Neuron (in vitro differentiated cells): ENCODE results near the gene USH1G.

Experiments used
- H2AFZ ChIP-seq: one replicate; pipeline ENCODE4 v1.6.1; 2013; ENCODE audit warnings: low read depth, mild to moderate bottlenecking, inconsistent platforms, low read length, moderate library complexity
- H3K27me3 ChIP-seq: one replicate; pipeline ENCODE4 v1.6.1; 2013; ENCODE audit warnings: low read length; ENCODE audit not compliant: insufficient read depth
- H3K36me3 ChIP-seq: one replicate; pipeline ENCODE4 v1.6.1; 2013; ENCODE audit warnings: low read length; ENCODE audit not compliant: insufficient read depth
- H3K4me1 ChIP-seq: one replicate; pipeline ENCODE4 v1.6.1; 2013; ENCODE audit warnings: low read length; ENCODE audit not compliant: insufficient read depth
- H3K4me3 ChIP-seq: 2 replicates; pipeline ENCODE4 v1.5.1; 2013; ENCODE audit warnings: mild to moderate bottlenecking, low read length, moderate library complexity
- H3K9me3 ChIP-seq: one replicate; pipeline ENCODE4 v1.6.1; 2013; ENCODE audit warnings: low read length

The USH1G gene

DNA sequence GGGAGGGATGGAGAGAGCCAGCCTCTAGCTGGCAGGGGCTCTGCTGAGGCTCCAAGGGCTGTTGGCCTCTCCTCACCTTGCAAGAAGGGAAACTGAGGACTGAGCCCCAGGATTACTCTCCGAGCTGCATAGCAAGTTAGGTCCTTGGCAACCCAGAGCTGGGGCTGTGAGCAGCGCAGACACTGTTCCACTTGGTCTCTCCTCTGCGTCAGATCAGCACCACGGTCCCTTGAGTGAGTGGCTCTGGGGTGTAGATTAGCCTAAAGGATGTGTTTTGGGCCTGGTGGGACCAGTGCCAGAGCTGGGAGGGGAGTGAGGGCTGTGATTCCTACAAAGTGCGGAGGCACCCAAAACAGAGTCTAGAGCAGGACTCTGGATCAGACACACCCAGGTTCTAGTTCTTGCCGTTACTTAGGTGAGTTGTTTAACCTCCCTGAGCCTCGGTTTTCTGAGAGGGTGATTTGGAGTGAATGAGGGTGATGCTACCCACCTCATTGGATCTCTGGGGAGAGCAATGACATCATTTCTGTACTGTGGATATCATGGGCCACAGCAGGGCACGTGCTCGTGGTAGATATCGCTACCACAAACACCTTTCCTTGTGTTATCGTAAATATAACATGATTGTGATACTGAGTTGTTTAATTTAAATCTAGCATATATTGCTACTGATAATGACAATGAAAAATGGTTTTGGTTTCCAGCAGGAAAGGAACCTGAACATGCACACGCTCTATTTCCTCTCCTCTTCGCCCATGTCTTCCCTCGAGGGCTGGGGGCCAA, 21.5 kb downstream of the USH1G start:
- H3K4me1 ChIP-seq: no peaks in the 10 kb centered on the region
- H3K36me3 ChIP-seq: no peaks in the 10 kb centered on the region

DNA sequence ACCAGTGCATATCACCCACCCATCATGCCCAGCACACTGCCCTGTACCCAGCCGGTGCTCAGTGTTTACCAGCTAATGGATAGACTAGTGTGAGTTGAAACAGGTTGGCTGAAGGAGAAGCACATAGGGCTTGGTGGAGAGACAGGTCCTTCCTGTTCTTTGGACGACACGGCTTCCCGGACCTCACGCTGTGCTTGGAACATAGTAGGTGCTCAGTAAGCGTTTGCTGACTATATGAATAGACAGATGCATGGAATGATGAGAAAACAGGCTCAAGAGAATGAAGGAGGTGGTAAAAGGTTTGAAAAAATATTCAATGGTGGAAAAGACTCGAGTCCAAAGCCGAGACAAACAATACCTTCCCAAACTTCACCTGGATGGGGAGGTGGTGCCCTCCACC, 22.8 kb downstream of the USH1G start:
- Histone ChIP-seq H3K4me3 (no peak overlapping the region), H3K36me3 (no peaks in the 10 kb centered on the region), H3K27me3 (peaks cover 42% of the 10 kb centered on the region)

More for the DNA sequence above, 21.5 kb downstream of the USH1G start:
- H3K9me3 ChIP-seq: peaks cover 2% of the 10 kb centered on the region
- no peak overlapping the region for H3K4me3 ChIP-seq
- no peak overlapping the region for H2AFZ ChIP-seq
- H3K27me3 ChIP-seq: peaks cover 33% of the 10 kb centered on the region

GRCh38 chr17:74898376-74898946, 24.6 kb downstream of the USH1G start:
- Histone ChIP-seq H3K4me3 (no peak overlapping the region), H3K9me3 (peaks cover 2% of the 10 kb centered on the region), H2AFZ (no peak overlapping the region), H3K27me3 (peaks cover 59% of the 10 kb centered on the region), H3K4me1 (no peaks in the 10 kb centered on the region), H3K36me3 (no peaks in the 10 kb centered on the region)

More for the DNA sequence above, 22.8 kb downstream of the USH1G start:
- Histone ChIP-seq H3K4me1 (no peaks in the 10 kb centered on the region), H2AFZ (no peak overlapping the region), H3K9me3 (peaks cover 2% of the 10 kb centered on the region)

- peaks cover 65% of the 10 kb centered on the region for H3K27me3 ChIP-seq
- no peaks in the 10 kb centered on the region for H3K9me3 ChIP-seq
- no peak overlapping the region for H3K4me3 ChIP-seq
- H2AFZ ChIP-seq: no peak overlapping the region
- no peaks in the 10 kb centered on the region for H3K36me3 ChIP-seq
- no peaks in the 10 kb centered on the region for H3K4me1 ChIP-seq
Measured at GRCh38 chr17:74893936-74894671, 29.0 kb downstream of the USH1G start.

DNA sequence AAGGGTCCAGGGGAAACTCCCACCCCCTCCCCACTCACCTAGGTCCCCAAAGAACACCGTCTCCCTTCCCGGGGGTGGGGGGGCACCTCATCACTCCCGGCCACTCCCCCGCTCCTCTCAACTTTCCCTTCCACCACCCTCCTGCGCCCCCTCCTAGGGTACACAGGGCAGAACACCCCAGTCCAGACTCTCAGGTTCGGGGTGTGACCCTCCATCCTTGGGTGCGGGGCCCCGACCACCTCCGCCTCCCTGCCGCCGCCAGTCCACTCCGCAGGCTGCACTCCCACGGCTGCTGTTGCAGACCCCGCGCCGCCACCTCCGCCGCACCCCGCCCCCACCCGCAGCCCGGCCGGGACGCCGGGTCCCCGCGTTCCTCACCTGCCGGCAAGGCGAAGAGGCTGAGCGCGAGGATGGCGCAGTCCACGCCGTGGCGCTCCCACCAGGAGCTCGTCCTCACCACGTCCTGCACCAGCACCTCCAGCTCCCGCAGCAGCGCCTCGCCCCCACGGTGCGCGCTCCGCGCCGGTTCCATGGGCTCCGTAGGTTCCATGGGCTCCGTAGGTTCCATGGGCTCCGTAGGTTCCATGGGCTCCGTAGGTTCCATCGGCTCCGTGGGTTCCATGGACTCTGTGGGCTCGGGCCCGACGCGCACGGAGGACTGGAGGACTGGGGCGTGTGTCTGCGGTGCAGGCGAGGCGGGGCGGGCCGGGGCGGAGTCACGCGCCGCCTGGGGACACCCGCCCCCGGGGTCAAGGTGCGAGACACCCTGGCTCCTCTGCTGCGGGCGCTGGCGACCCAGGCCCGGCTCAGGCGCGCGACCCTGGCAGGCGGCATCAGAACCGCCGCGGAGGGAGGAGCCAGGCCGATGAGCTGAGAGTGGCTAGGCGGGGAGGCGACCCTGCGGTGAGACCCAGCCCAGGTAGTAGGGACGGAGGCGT, 29.8 kb downstream of the USH1G start, which contains the start of gene FADS6:
Gene FADS6, minus strand, starts transcription at position 660 of the 938 bp plus-strand sequence. Its CDS starts 38 bp downstream, at position 622.
- H3K36me3 ChIP-seq: no peaks in the 10 kb centered on the region
- no peaks in the 10 kb centered on the region for H3K9me3 ChIP-seq
- no peaks in the 10 kb centered on the region for H3K4me1 ChIP-seq
- peaks cover 69% of the 10 kb centered on the region for H3K27me3 ChIP-seq
- H2AFZ ChIP-seq: no peak within 1 kb of the TSS
- H3K4me3 ChIP-seq: no peak within 1 kb of the TSS

DNA sequence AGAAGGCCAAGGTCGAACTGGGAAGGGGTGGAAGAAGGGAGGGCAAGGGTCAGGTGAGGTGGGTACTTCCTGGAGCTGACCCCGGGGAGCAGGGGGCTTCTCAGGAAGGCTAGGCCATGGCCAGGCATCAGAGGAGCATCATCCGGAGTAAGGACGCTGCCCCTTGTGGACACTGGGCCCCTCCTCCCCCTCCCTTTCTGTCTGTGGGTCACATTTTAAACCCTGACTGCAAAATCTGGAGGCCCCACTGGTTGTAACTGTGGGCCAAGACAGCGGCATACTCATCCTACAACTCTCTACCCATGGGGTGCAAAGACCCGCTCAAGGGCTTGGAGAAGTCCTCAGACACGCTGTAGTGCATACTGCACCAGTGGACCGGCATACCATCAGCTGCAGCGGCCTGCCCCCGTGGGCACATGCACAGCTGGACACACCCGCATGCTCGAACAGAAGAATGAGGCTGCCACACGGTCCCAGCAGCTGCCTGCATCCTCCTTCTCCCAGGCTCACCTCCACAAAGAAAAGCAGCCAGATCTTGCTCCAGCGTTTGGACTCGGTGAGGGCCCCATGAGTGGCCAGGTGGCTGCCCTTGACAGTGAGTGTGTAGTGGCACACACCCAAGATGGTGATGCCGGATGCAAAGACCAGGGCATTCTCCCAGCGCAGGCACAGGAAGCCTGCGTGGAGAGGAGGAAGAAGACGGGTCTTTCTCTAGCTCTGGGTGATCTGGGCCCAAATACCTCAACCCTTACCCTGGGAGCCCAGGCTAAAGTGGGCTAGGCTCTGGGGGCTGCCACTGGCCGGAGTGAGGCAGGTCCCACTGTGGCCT, 30.8 kb downstream of the USH1G start:
- Histone ChIP-seq H3K36me3 (no peaks in the 10 kb centered on the region), H3K27me3 (peaks cover 68% of the 10 kb centered on the region), H2AFZ (no peak overlapping the region), H3K4me3 (no peak overlapping the region), H3K9me3 (no peaks in the 10 kb centered on the region), H3K4me1 (no peaks in the 10 kb centered on the region)

DNA sequence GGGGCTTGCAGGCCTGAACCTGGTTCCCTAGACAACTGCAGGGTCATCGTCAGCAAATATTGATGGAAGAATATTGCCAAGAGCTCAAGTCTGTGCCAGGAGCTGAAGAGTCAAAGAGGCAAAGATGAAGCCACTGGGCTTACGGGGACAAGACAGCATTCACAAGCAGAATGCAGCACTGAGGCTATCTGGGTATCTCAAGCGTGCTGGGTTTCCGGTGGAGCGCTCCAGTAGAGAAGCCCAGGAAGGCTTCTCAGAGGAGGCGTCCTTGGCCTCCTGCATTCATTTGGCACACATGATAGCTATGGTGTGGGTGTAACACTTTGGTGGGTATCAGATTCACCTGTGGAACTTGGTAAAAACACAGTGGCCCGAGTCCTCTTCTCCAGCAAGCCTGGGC, 32.5 kb downstream of the USH1G start:
- Histone ChIP-seq H3K27me3 (peaks cover 62% of the 10 kb centered on the region), H3K9me3 (no peaks in the 10 kb centered on the region), H2AFZ (no peak overlapping the region), H3K4me1 (no peaks in the 10 kb centered on the region), H3K36me3 (no peaks in the 10 kb centered on the region), H3K4me3 (no peak overlapping the region)

DNA sequence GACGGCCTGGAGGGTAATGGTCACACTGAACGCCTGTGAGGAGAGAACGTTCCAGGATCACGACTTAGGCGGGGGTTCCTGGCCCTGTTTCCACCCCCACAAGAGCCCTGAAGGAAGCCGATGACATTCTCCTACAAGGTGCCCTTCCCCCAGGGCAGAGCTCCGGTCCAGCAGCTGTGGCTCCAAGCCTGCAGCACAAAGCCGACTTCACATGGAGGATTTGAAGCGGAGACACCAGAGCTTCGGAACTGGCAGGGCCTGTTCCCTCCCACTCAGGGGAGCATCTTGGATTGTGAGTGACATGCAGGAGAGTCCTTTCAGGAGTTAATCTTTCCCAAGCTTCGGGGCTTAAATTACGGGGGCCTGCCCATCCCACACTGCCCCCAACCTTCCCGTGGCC, 34.6 kb downstream of the USH1G start:
- peaks cover 46% of the 10 kb centered on the region for H3K27me3 ChIP-seq

GRCh38 chr17:74883241-74883745, 39.8 kb downstream of the USH1G start:
- H3K4me3 ChIP-seq: no peak overlapping the region
- H3K36me3 ChIP-seq: no peaks in the 10 kb centered on the region
- H2AFZ ChIP-seq: no peak overlapping the region
- H3K9me3 ChIP-seq: no peaks in the 10 kb centered on the region
- H3K27me3 ChIP-seq: peaks cover 25% of the 10 kb centered on the region
- H3K4me1 ChIP-seq: no peaks in the 10 kb centered on the region

More for the DNA sequence above, 34.6 kb downstream of the USH1G start:
- H3K4me3 ChIP-seq: no peak overlapping the region
- H3K4me1 ChIP-seq: no peaks in the 10 kb centered on the region
- H3K36me3 ChIP-seq: no peaks in the 10 kb centered on the region
- no peaks in the 10 kb centered on the region for H3K9me3 ChIP-seq
- no peak overlapping the region for H2AFZ ChIP-seq

GRCh38 chr17:74882517-74883240, 40.4 kb downstream of the USH1G start:
- no peaks in the 10 kb centered on the region for H3K36me3 ChIP-seq
- H3K9me3 ChIP-seq: no peaks in the 10 kb centered on the region
- H3K27me3 ChIP-seq: peaks cover 30% of the 10 kb centered on the region
- H3K4me3 ChIP-seq: no peak overlapping the region
- H3K4me1 ChIP-seq: no peaks in the 10 kb centered on the region
- no peak overlapping the region for H2AFZ ChIP-seq

- Histone ChIP-seq H2AFZ (no peak overlapping the region), H3K36me3 (no peaks in the 10 kb centered on the region), H3K4me1 (no peaks in the 10 kb centered on the region), H3K27me3 (peaks cover 36% of the 10 kb centered on the region), H3K9me3 (no peaks in the 10 kb centered on the region), H3K4me3 (no peak overlapping the region)
Measured at GRCh38 chr17:74881073-74881472, 42.0 kb downstream of the USH1G start.
